DMS79 treated with DMSO at 0.1 percent for 48 hours (cell line): ENCODE measurements around the gene CNBP.
"Not testable (repeated sequence)": the region's sequence is repeated elsewhere in the genome, so short reads cannot be mapped to it uniquely, and the experiment has no call there.

Experiments used
- DNase-seq: peaks from one replicate; lab custom pipeline; 2025; lab: John Stamatoyannopoulos, UW

Gene CNBP

GRCh38 chr3:129184784-129185542 lies 1.3 kb upstream of the CNBP start:
- DNase-seq, result not testable (repeated sequence)

GRCh38 chr3:129184396-129184657 lies 631 bp upstream of the CNBP start:
- DNase-seq, result no peak

GRCh38 chr3:129182390-129183185 lies 1.1 kb downstream of the CNBP start:
- peak; percentile 26 for DNase-seq

- DNase-seq, result no peak
Observed at GRCh38 chr3:129181819-129182218, 1.9 kb downstream of the CNBP start.

- DNase-seq, result no peak
Observed at GRCh38 chr3:129180461-129180860, 3.2 kb downstream of the CNBP start.

- DNase-seq, result no peak
Observed at GRCh38 chr3:129176051-129176450, 7.6 kb downstream of the CNBP start.

- DNase-seq, result no peak
Observed at GRCh38 chr3:129173725-129174124, 10.0 kb downstream of the CNBP start.

- no peak for DNase-seq
Observed at GRCh38 chr3:129173206-129173605, 10.5 kb downstream of the CNBP start.

GRCh38 chr3:129166579-129167332 lies 16.9 kb downstream of the CNBP start:
- DNase-seq, result no peak

- not testable (repeated sequence) for DNase-seq
Observed at GRCh38 chr3:129165594-129165993, 18.1 kb downstream of the CNBP start.

- no peak for DNase-seq
Observed at GRCh38 chr3:129164500-129164899, 19.2 kb downstream of the CNBP start.

- DNase-seq, result no peak
Observed at GRCh38 chr3:129162729-129163579, 20.7 kb downstream of the CNBP start.

GRCh38 chr3:129161860-129162271 lies 21.8 kb downstream of the CNBP start:
- no peak for DNase-seq

- peak; percentile 99 for DNase-seq
Observed at GRCh38 chr3:129160891-129161859, 22.5 kb downstream of the CNBP start, which contains the start of gene ISY1. TSS of gene ISY1 (minus strand) at chr3:129161063. CDS start at chr3:129160975, 88 bp downstream.

- no peak for DNase-seq
Observed at GRCh38 chr3:129144786-129145185, 38.9 kb downstream of the CNBP start.

GRCh38 chr3:129141011-129141410 lies 42.7 kb downstream of the CNBP start:
- DNase-seq, result not testable (repeated sequence)

GRCh38 chr3:129139911-129140310 lies 43.8 kb downstream of the CNBP start:
- DNase-seq, result no peak

GRCh38 chr3:129136275-129136674 lies 47.4 kb downstream of the CNBP start:
- DNase-seq, result not testable (repeated sequence)

- no peak for DNase-seq
Observed at GRCh38 chr3:129132097-129132866, 51.4 kb downstream of the CNBP start.
